Suprapubic skin (tissue), 4 donors: ENCODE data around the gene TSKS. TPM values are rescaled to one million over a fixed set of nuclear protein-coding genes. Genes with fewer than 3 reads are reported as not detected.

Experiments used
- DNase-seq, 2 donors: peaks; one replicate each; pipeline ENCODE4 v3.0.0-alpha.2; 2019; ENCODE audit warnings: low spot score in 2 of 2
- H3K27ac ChIP-seq: fragments of 200-600 bp; sonication (generic); one replicate; pipeline ENCODE4 v1.5.1; 2019
- H3K27me3 ChIP-seq: fragments of 200-600 bp; sonication (generic); one replicate; pipeline ENCODE4 v1.5.1; 2019
- H3K36me3 ChIP-seq: fragments of 200-600 bp; sonication (generic); one replicate; pipeline ENCODE4 v1.5.1; 2019
- H3K4me1 ChIP-seq: fragments of 200-600 bp; sonication (generic); one replicate; pipeline ENCODE4 v1.5.1; 2019
- H3K4me3 ChIP-seq: fragments of 200-600 bp; sonication (generic); one replicate; pipeline ENCODE4 v1.5.1; 2019; ENCODE audit warnings: mild to moderate bottlenecking
- H3K9me3 ChIP-seq: fragments of 200-600 bp; sonication (generic); one replicate; pipeline ENCODE4 v1.5.1; 2019
- EP300 ChIP-seq: sonication (generic); formaldehyde crosslinking; IDR thresholded peaks from one replicate; pipeline ENCODE4 v1.6.1; 2017; ENCODE audit warnings: antibody characterized with exemption
- POLR2A ChIP-seq, 2 donors: fragments of 450-650 bp; IDR thresholded peaks; one replicate each; pipeline ENCODE4 v1.6.1; 2017; ENCODE audit warnings: antibody characterized with exemption in 2 of 2, mild to moderate bottlenecking in 2 of 2, moderate library complexity in 2 of 2
- POLR2AphosphoS5 ChIP-seq, 3 donors: sonication (generic); formaldehyde crosslinking; IDR thresholded peaks; one replicate each; pipeline ENCODE4 v1.6.1; 2017; ENCODE audit warnings: antibody characterized with exemption in 3 of 3
- WGBS: methylation state at CpG from one replicate; pipeline ENCODE4 v1.1.5; 2018; 5-methylcytosine and 5-hydroxymethylcytosine counted together
- total RNA-seq, 4 donors: library from RNA; depleted of rRNA; stranded (reverse); fragments of >200 nt; gene quantifications; one replicate each; pipeline ENCODE4 v1.1.0, GENCODE V29; 2016
- TF ChIP-seq, protein P1 (sequence below), 2 donors: fragments of 200-600 bp in 1 of 2; fragments of 450-650 bp in 1 of 2; sonication (generic) in 1 of 2; IDR thresholded peaks; one replicate each; pipeline ENCODE4 v1.5.1; 2016 to 2019; ENCODE audit warnings: antibody characterized with exemption in 2 of 2, mild to moderate bottlenecking in 1 of 2, moderate library complexity in 1 of 2

TSKS gene
- total RNA-seq, 4 donors from 2014 or later: 1.7 to 2.5 TPM; not detected in 2

DNA sequence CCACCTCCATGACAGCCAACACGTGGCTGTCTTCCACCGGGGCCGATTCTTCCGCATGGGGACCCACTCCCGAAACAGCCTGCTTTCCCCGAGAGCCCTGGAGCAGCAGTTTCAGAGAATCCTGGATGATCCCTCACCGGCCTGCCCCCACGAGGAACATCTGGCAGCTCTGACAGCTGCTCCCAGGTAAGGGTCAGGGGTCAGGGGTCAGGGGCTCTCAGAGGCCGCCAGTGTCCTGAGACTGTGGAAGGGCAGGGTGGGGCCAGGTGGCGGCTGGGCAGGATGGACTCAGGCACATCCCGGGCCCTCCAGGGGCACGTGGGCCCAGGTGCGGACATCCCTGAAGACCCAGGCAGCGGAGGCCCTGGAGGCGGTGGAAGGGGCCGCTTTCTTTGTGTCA, 57.2 kb downstream of the TSKS start:
- WGBS: 90% methylated on average over 9 of the region's 16 CpGs
- no peaks in the 10 kb centered on the region for H3K9me3 ChIP-seq
- no peak for DNase-seq
- no peak for TF ChIP-seq EP300
- TF ChIP-seq, protein P1, sequence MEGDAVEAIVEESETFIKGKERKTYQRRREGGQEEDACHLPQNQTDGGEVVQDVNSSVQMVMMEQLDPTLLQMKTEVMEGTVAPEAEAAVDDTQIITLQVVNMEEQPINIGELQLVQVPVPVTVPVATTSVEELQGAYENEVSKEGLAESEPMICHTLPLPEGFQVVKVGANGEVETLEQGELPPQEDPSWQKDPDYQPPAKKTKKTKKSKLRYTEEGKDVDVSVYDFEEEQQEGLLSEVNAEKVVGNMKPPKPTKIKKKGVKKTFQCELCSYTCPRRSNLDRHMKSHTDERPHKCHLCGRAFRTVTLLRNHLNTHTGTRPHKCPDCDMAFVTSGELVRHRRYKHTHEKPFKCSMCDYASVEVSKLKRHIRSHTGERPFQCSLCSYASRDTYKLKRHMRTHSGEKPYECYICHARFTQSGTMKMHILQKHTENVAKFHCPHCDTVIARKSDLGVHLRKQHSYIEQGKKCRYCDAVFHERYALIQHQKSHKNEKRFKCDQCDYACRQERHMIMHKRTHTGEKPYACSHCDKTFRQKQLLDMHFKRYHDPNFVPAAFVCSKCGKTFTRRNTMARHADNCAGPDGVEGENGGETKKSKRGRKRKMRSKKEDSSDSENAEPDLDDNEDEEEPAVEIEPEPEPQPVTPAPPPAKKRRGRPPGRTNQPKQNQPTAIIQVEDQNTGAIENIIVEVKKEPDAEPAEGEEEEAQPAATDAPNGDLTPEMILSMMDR (IDR thresholded peaks at IDR 0.05): no peak
- TF ChIP-seq POLR2A (IDR thresholded peaks at IDR 0.05): no peak
- no peak for TF ChIP-seq POLR2AphosphoS5 (IDR thresholded peaks at IDR 0.05)
- H3K4me3 ChIP-seq: no peak overlapping the region
- peaks cover 3% of the 10 kb centered on the region for H3K27me3 ChIP-seq
- H3K4me1 ChIP-seq: no peaks in the 10 kb centered on the region
- no peak overlapping the region for H3K27ac ChIP-seq
- no peaks in the 10 kb centered on the region for H3K36me3 ChIP-seq

DNA sequence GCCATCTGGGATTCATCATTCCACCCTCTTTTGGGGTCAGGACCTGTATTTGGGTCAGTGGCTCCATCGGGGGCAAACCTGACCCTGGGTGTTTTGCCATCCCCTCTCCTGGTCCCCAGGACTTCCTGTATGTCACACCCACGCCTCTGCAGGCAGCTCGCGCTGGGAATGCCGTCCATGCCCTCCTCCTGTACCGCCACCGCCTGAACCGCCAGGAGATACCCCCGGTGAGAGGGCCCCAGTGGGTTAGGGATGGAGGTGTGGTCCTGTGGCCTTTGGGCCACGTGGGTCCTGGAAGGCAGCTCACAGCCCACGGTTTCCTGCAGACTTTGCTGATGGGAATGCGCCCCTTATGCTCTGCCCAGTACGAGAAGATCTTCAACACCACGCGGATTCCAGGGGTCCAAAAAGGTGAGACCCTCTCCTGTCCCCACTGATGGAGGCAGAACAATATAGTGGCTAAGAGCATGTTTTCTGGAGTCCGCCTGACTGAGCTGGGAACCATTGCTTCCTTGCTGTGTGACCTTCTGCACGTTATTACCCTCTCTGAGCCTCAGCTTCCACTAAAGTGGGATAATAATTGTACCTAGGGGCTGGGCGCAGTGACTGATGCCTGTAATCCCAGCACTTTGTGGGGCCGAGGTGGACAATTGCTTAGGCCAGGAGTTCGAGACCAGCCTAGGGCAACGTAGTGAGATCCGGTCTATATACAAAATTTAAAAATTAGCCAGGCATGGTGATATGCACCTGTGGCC, 58.0 kb downstream of the TSKS start:
- WGBS: 96% methylated on average over 15 of the region's 22 CpGs
- Histone ChIP-seq H3K4me3 (no peak overlapping the region), H3K4me1 (no peaks in the 10 kb centered on the region), H3K27ac (no peak overlapping the region), H3K9me3 (no peaks in the 10 kb centered on the region), H3K36me3 (no peaks in the 10 kb centered on the region), H3K27me3 (peaks cover 3% of the 10 kb centered on the region)
- no peak for DNase-seq
- TF ChIP-seq POLR2A (IDR thresholded peaks at IDR 0.05) (no peak), POLR2AphosphoS5 (IDR thresholded peaks at IDR 0.05) (no peak), EP300 (no peak)
- TF ChIP-seq, protein P1 (IDR thresholded peaks at IDR 0.05): no peak

DNA sequence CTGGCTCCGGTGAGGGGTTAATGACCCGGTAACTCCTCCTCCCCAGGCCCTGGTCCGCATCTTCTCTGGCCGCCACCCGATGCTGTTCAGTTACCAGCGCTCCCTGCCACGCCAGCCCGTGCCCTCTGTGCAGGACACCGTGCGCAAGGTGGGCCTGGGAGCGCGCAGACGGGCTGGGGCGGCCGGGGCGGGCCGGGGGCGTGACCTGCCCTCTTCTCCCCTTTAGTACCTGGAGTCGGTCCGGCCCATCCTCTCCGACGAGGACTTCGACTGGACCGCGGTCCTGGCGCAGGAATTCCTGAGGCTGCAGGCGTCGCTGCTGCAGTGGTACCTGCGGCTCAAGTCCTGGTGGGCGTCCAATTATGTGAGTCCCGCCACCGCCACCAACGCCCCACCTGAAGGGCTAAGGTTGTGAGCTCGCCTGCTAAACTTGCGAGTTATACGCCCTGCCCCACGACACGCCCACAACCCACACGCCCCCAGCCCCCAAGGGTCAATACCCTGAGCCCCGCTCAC, 61.8 kb downstream of the TSKS start:
- Histone ChIP-seq H3K36me3 (no peaks in the 10 kb centered on the region), H3K4me1 (no peaks in the 10 kb centered on the region), H3K27ac (no peak overlapping the region), H3K4me3 (no peak overlapping the region), H3K9me3 (no peaks in the 10 kb centered on the region), H3K27me3 (peaks cover 3% of the 10 kb centered on the region)
- 36% methylated on average over 37 of the region's 40 CpGs for WGBS
- no peak for DNase-seq
- TF ChIP-seq, protein P1 (IDR thresholded peaks at IDR 0.05): no peak
- TF ChIP-seq POLR2A (IDR thresholded peaks at IDR 0.05): no peak
- TF ChIP-seq EP300: no peak
- TF ChIP-seq POLR2AphosphoS5 (IDR thresholded peaks at IDR 0.05): no peak

GRCh38 chr19:49700563-49700962, 62.5 kb downstream of the TSKS start:
- Histone ChIP-seq H3K4me1 (no peaks in the 10 kb centered on the region), H3K4me3 (no peak overlapping the region), H3K36me3 (no peaks in the 10 kb centered on the region), H3K9me3 (no peaks in the 10 kb centered on the region), H3K27me3 (peaks cover 3% of the 10 kb centered on the region), H3K27ac (no peak overlapping the region)
- WGBS: 56% methylated on average over 3 of the region's 11 CpGs
- TF ChIP-seq, protein P1 (IDR thresholded peaks at IDR 0.05): no peak
- TF ChIP-seq EP300 (no peak), POLR2A (IDR thresholded peaks at IDR 0.05) (no peak), POLR2AphosphoS5 (IDR thresholded peaks at IDR 0.05) (no peak)
- no peak for DNase-seq

DNA sequence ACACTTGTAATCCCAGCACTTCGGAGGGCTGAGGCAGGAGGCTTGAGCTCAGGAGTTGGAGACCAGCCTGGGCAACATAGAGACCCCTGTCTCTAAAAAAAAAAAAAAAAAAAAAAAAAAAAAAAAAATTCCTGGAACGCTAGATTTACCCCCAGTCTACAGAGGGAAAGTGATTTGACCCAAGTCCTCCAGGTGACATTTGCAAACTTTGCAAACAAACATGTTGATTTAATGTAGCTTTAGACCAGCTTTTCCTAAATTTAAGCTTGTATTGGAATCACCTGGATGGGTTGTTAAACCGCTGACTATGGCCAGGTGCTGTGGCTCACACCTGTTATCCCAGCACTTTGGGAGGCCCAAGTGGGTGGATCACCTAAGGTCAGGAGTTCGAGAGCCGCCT, 63.7 kb downstream of the TSKS start:
- TF ChIP-seq EP300: no peak
- TF ChIP-seq, protein P1 (IDR thresholded peaks at IDR 0.05): no peak
- no peak for TF ChIP-seq POLR2AphosphoS5 (IDR thresholded peaks at IDR 0.05)
- TF ChIP-seq POLR2A (IDR thresholded peaks at IDR 0.05): no peak
- no peaks in the 10 kb centered on the region for H3K36me3 ChIP-seq
- peaks cover 3% of the 10 kb centered on the region for H3K27me3 ChIP-seq
- H3K27ac ChIP-seq: no peak overlapping the region
- DNase-seq: no peak
- H3K4me3 ChIP-seq: no peak overlapping the region
- H3K4me1 ChIP-seq: no peaks in the 10 kb centered on the region
- H3K9me3 ChIP-seq: no peaks in the 10 kb centered on the region
- 97% methylated on average over 5 of the region's 5 CpGs for WGBS
